ENCODE measurements around the gene PDGFD. TPM values are rescaled to one million over a fixed set of nuclear protein-coding genes. Genes with fewer than 3 reads are reported as not detected.

The PDGFD gene
- total RNA-seq, 2 donors from 2014 or later, result 2.3 to 4.8 TPM

DNA sequence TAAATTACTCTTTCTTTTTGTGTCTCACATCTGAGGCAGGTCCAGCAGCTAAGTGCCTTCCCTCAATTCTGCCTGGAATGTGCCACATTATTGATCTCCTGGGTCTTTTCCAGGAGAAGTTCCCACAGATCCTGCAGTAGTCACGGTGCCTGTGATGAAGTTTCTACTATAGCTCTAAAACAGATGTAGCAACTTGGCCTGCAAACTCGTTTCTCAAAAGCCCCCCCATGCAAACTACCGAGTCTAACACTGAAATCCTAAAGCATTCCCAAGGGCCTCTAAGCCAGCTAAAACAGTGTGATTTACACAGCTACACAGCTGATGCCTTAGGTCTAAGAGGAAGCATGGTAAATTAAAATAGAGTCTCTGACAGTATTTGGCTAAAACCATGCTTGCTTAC, 73.2 kb downstream of the PDGFD start:
- H3K27me3 Mint-ChIP-seq (ENCODE audit: insufficient read depth), result no peaks in the 10 kb centered on the region
- H3K9me3 ChIP-seq (ENCODE audit: control insufficient read depth, low read length), result no peaks in the 10 kb centered on the region
- no peaks in the 10 kb centered on the region for H3K36me3 ChIP-seq (ENCODE audit: control insufficient read depth, insufficient read depth, low read length)
- H3K27ac Mint-ChIP-seq, result no peak overlapping the region
- no peak overlapping the region for H3K27ac ChIP-seq (ENCODE audit: low read depth, low read length)
- no peak overlapping the region for H3K4me3 ChIP-seq (ENCODE audit: low read length)
- H3K9ac ChIP-seq (ENCODE audit: extremely low read depth, low read length, poor library complexity, severe bottlenecking), result no peak overlapping the region
- no peaks in the 10 kb centered on the region for H3K4me1 ChIP-seq (ENCODE audit: control insufficient read depth, insufficient read depth, low read length)
- no peaks in the 10 kb centered on the region for H3K36me3 Mint-ChIP-seq (ENCODE audit: low read depth)
- no peaks in the 10 kb centered on the region for H3K9me3 Mint-ChIP-seq
- 71 to 93% methylated on average over 1 to 3 of the region's 3 CpGs for WGBS, 2 experiments (ENCODE audit: insufficient coverage in 1 of 2, insufficient read length in 1 of 2)
- H3K4me3 Mint-ChIP-seq, result no peak overlapping the region
- H3K4me1 Mint-ChIP-seq, result peaks cover 10% of the 10 kb centered on the region
- no peak for DNase-seq
- no peaks in the 10 kb centered on the region for H3K27me3 ChIP-seq (ENCODE audit: control insufficient read depth, insufficient read depth, low read length, poor library complexity, severe bottlenecking)
- TF ChIP-seq, protein P1, sequence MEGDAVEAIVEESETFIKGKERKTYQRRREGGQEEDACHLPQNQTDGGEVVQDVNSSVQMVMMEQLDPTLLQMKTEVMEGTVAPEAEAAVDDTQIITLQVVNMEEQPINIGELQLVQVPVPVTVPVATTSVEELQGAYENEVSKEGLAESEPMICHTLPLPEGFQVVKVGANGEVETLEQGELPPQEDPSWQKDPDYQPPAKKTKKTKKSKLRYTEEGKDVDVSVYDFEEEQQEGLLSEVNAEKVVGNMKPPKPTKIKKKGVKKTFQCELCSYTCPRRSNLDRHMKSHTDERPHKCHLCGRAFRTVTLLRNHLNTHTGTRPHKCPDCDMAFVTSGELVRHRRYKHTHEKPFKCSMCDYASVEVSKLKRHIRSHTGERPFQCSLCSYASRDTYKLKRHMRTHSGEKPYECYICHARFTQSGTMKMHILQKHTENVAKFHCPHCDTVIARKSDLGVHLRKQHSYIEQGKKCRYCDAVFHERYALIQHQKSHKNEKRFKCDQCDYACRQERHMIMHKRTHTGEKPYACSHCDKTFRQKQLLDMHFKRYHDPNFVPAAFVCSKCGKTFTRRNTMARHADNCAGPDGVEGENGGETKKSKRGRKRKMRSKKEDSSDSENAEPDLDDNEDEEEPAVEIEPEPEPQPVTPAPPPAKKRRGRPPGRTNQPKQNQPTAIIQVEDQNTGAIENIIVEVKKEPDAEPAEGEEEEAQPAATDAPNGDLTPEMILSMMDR (conservative IDR thresholded peaks at IDR 0.05), result no peak

DNA sequence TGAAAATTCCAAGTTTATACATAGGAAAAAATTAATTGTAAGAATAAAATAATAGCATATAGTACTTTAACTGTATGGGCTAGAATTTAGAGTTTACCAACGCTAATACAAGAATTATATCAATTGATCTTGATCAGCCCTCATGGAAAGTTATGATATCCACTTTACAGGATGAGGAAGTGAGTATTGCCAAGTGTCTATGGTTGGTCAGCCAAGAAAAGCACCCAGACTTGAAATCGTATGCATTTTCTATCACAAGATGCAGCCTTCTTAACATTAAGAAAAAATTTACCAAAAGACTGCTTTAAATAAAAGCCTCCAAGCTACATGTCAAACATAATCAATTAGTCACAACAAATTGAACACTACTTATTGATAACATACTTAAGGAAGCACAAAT, 74.5 kb downstream of the PDGFD start:
- Mint-ChIP-seq H3K27ac (no peak overlapping the region), H3K27me3 (ENCODE audit: insufficient read depth) (no peaks in the 10 kb centered on the region), H3K9me3 (no peaks in the 10 kb centered on the region), H3K36me3 (ENCODE audit: low read depth) (no peaks in the 10 kb centered on the region), H3K4me1 (peaks cover 10% of the 10 kb centered on the region), H3K4me3 (no peak overlapping the region)
- Histone ChIP-seq H3K4me1 (ENCODE audit: control insufficient read depth, insufficient read depth, low read length) (no peaks in the 10 kb centered on the region), H3K27ac (ENCODE audit: low read depth, low read length) (no peak overlapping the region), H3K27me3 (ENCODE audit: control insufficient read depth, insufficient read depth, low read length, poor library complexity, severe bottlenecking) (no peaks in the 10 kb centered on the region), H3K9me3 (ENCODE audit: control insufficient read depth, low read length) (no peaks in the 10 kb centered on the region), H3K9ac (ENCODE audit: extremely low read depth, low read length, poor library complexity, severe bottlenecking) (no peak overlapping the region), H3K36me3 (ENCODE audit: control insufficient read depth, insufficient read depth, low read length) (no peaks in the 10 kb centered on the region), H3K4me3 (ENCODE audit: low read length) (no peak overlapping the region)
- TF ChIP-seq, protein P1 (conservative IDR thresholded peaks at IDR 0.05), result no peak
- WGBS, 2 experiments (ENCODE audit: insufficient coverage in 1 of 2, insufficient read length in 1 of 2), result 87% methylated on average over 1 of the region's 2 CpGs; no CpG with 5 or more reads in 1 of the 2 experiments
- DNase-seq, result no peak

DNA sequence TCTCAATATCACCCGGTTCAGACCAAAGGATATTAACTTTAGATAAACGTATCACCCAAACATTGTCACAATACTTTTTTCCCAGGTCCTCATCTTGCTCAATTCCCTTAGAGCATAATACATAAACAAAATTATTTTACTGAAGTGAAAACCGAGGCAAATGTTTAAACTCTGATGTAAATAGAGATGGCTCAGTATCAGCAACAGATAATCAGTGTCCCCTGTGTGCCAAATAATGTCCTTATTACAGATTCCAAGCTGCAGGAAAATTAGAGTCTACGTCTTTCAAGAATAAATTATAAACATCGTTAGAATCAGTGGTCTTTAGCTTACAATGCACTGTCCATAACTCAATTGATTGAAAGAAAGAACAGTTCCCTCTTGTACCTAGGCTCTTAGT, 77.3 kb downstream of the PDGFD start:
- WGBS, 2 experiments (ENCODE audit: insufficient coverage in 1 of 2, insufficient read length in 1 of 2), result 91 to 93% methylated on average over 5 of the region's 5 CpGs
- Mint-ChIP-seq H3K27me3 (ENCODE audit: insufficient read depth) (no peaks in the 10 kb centered on the region), H3K4me1 (peaks cover 2% of the 10 kb centered on the region), H3K4me3 (no peak overlapping the region), H3K9me3 (no peaks in the 10 kb centered on the region), H3K27ac (no peak overlapping the region), H3K36me3 (ENCODE audit: low read depth) (no peaks in the 10 kb centered on the region)
- H3K4me3 ChIP-seq (ENCODE audit: low read length), result no peak overlapping the region
- DNase-seq, result no peak
- H3K9me3 ChIP-seq (ENCODE audit: control insufficient read depth, low read length), result no peaks in the 10 kb centered on the region
- TF ChIP-seq, protein P1 (conservative IDR thresholded peaks at IDR 0.05), result no peak
- no peaks in the 10 kb centered on the region for H3K27me3 ChIP-seq (ENCODE audit: control insufficient read depth, insufficient read depth, low read length, poor library complexity, severe bottlenecking)
- no peak overlapping the region for H3K27ac ChIP-seq (ENCODE audit: low read depth, low read length)
- H3K9ac ChIP-seq (ENCODE audit: extremely low read depth, low read length, poor library complexity, severe bottlenecking), result no peak overlapping the region
- H3K4me1 ChIP-seq (ENCODE audit: control insufficient read depth, insufficient read depth, low read length), result no peaks in the 10 kb centered on the region
- no peaks in the 10 kb centered on the region for H3K36me3 ChIP-seq (ENCODE audit: control insufficient read depth, insufficient read depth, low read length)
